HepG2 (cell line): Measurements from ENCODE around the gene SAE1. TPM values are rescaled to one million over a fixed set of nuclear protein-coding genes. Genes with fewer than 3 reads are reported as not detected.

ENCODE experiments used
- CBFB ChIP-seq: sonication (generic); formaldehyde crosslinking; IDR thresholded peaks from 2 replicates; pipeline ENCODE4 v1.4.0; 2020; ENCODE audit warnings: missing genetic modification reagents
- CCDC6 ChIP-seq: sonication (generic); formaldehyde crosslinking; IDR thresholded peaks from 2 replicates; pipeline ENCODE4 v1.8.1; 2022; ENCODE audit warnings: mild to moderate bottlenecking, missing genetic modification reagents, moderate library complexity
- ELF1 ChIP-seq: sonication (generic); formaldehyde crosslinking; IDR thresholded peaks from 2 replicates; pipeline ENCODE4 v1.4.0; 2020; ENCODE audit warnings: missing genetic modification reagents
- ETS1 ChIP-seq: sonication (generic); formaldehyde crosslinking; IDR thresholded peaks from 2 replicates; pipeline ENCODE4 v1.4.0; 2020; ENCODE audit warnings: missing genetic modification reagents
- FOXM1 ChIP-seq: sonication (generic); formaldehyde crosslinking; IDR thresholded peaks from 2 replicates; pipeline ENCODE4 v1.5.0; 2020; ENCODE audit warnings: missing genetic modification reagents
- FOXO1 ChIP-seq: sonication (generic); formaldehyde crosslinking; IDR thresholded peaks from 2 replicates; pipeline ENCODE4 v1.4.0; 2020; ENCODE audit warnings: missing genetic modification reagents
- PAXIP1 ChIP-seq: sonication (generic); formaldehyde crosslinking; conservative IDR thresholded peaks from 2 replicates; pipeline ENCODE4 v1.4.0; 2020; ENCODE audit warnings: mild to moderate bottlenecking, missing genetic modification reagents, moderate library complexity
- THAP11 ChIP-seq: IDR thresholded peaks from 2 replicates; pipeline ENCODE4 v1.6.1; 2016; ENCODE audit warnings: missing biosample characterization, missing genetic modification reagents
- YEATS4 ChIP-seq: sonication (generic); formaldehyde crosslinking; IDR thresholded peaks from 2 replicates; pipeline ENCODE4 v1.4.0; 2020; ENCODE audit warnings: missing genetic modification reagents, borderline replicate concordance
- ZBTB46 ChIP-seq: sonication (generic); formaldehyde crosslinking; IDR thresholded peaks from 2 replicates; pipeline ENCODE4 v1.4.0; 2020; ENCODE audit warnings: mild to moderate bottlenecking, missing genetic modification reagents, borderline replicate concordance
- ZHX2 ChIP-seq, 2 experiments: sonication (generic) in 1 of 2; formaldehyde crosslinking in 1 of 2; IDR thresholded peaks; 2 replicates each; pipeline versions ENCODE4 v1.6.1 to v1.9.0; 2014 to 2022; ENCODE audit warnings: antibody characterized with exemption in 1 of 2, borderline replicate concordance in 1 of 2, inconsistent platforms in 1 of 2, low read depth in 1 of 2, missing genetic modification reagents in 1 of 2
- ZNF124 ChIP-seq: sonication (generic); formaldehyde crosslinking; IDR thresholded peaks from 2 replicates; pipeline ENCODE4 v1.4.0; 2020; ENCODE audit warnings: missing genetic modification reagents
- ZNF335 ChIP-seq: sonication (generic); formaldehyde crosslinking; IDR thresholded peaks from 2 replicates; pipeline ENCODE4 v1.4.0; 2020; ENCODE audit warnings: missing genetic modification reagents
- ZNF776 ChIP-seq: sonication (generic); formaldehyde crosslinking; IDR thresholded peaks from 2 replicates; pipeline ENCODE4 v1.4.0; 2020; ENCODE audit warnings: mild to moderate bottlenecking, missing genetic modification reagents
- polyA plus RNA-seq, 8 experiments: library from polyadenylated mRNA; depleted of rRNA in 3 of 8; stranded (reverse) in 7 of 8; unstranded in 1 of 8; fragments of >200 nt; fragmentation: Illumina TruSeq in 4 of 8; extraction: Trizol in 4 of 8; gene quantifications; 2 replicates each; pipeline versions ENCODE4 v1.2.1 to v1.2.3, GENCODE V29; 2011 to 2016; ENCODE audit warnings: low read depth in 4 of 8, missing spikeins in 1 of 8, mixed read lengths in 1 of 8; ENCODE audit not compliant: insufficient read depth in 1 of 8
- total RNA-seq, 5 experiments: library from RNA; depleted of rRNA; stranded (reverse); fragments of >200 nt; fragmentation: Illumina TruSeq; extraction: Trizol; gene quantifications; 2 replicates each; pipeline ENCODE4 v1.2.3, GENCODE V29; 2016; ENCODE audit warnings: low read depth in 1 of 5

SAE1 gene
- total and polyA plus RNA-seq, 2 of the 13 experiments (the other 11 are each of a cell fraction or from before 2014, with no cell fraction given): 87.6 to 197 TPM

GRCh38 chr19:47112997-47113849 is 17.4 kb upstream of the SAE1 start, which contains the start of gene ZC3H4 (continued):
- TF ChIP-seq ZHX2 (IDR thresholded peaks at IDR 0.05; ENCODE audit: low read depth) (peak; percentile 94), ZHX2 (CRISPR knock-in tag; IDR thresholded peaks at IDR 0.05; ENCODE audit: borderline replicate concordance) (no peak), YEATS4 (CRISPR knock-in tag) (peak; percentile 40; the same call in 1 of the 2 replicates), FOXM1 (CRISPR knock-in tag) (no peak), FOXO1 (no peak), ZNF776 (CRISPR knock-in tag) (no peak), CBFB (CRISPR knock-in tag) (0 out of 2 replicates have a peak, but pooled peaks have one; percentile 16), ETS1 (CRISPR knock-in tag) (0 out of 2 replicates have a peak, but pooled peaks have one; percentile 47), PAXIP1 (CRISPR knock-in tag) (peak; percentile 46; the same call in 1 of the 2 replicates), THAP11 (peak; percentile 66; the same call in 1 of the 2 replicates), ZNF124 (CRISPR knock-in tag) (no peak), ZNF335 (CRISPR knock-in tag) (peak; percentile 31), ELF1 (CRISPR knock-in tag) (peak; percentile 81), CCDC6 (CRISPR knock-in tag) (no peak), ZBTB46 (CRISPR knock-in tag) (0 out of 2 replicates have a peak, but pooled peaks have one; percentile 22)
